Measurements from ENCODE around the gene CAMTA1. TPM values are rescaled to one million over a fixed set of nuclear protein-coding genes. Genes with fewer than 3 reads are reported as not detected.
"Not testable (repeated sequence)": the region's sequence is repeated elsewhere in the genome, so short reads cannot be mapped to it uniquely, and the experiment has no call there.

Gene CAMTA1
- total RNA-seq, 5 donors from 2014 or later (not counting 1 experiment from before 2014, with no cell fraction given), result 29.7 to 37.4 (median 34.6) TPM

DNA sequence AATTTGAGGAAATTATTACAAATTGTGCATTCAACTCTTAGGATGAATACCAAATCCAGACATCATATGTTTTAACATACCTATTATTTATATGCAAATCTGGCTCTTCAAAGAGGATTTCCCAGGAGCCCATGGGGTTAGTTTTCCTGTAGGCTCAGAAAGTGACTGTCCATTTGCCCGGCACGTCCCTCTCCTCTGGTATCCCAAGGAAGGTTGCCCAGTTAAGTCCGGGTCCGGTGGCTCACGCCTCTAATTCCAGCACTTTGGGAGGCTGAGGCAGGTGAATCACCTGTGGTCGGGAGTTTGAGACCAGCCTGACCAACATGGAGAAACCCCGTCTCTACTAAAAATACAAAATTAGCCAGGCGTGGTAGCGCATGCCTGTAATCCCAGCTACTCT, 594.8 kb downstream of the CAMTA1 start:
- H3K4me3 Mint-ChIP-seq; H3K27ac ChIP-seq (ENCODE audit: low read length); POLR2A ChIA-PET; H3K27ac Mint-ChIP-seq; H3K36me3 ChIP-seq (ENCODE audit: control insufficient read depth in 2 of 2, extremely low read depth in 1 of 2, insufficient read depth in 1 of 2, low read length in 1 of 2); H3K9me3 ChIP-seq; H3K36me3 Mint-ChIP-seq; DNase-seq; ATAC-seq (replicated peaks in 1 of 4); H3K4me1 ChIP-seq (ENCODE audit: control insufficient read depth in 1 of 2, extremely low read depth in 1 of 2, insufficient read depth in 2 of 2, low read length in 2 of 2); H3K27me3 Mint-ChIP-seq; H3K4me3 ChIP-seq (ENCODE audit: control insufficient read depth in 1 of 2, extremely low read depth in 1 of 2, low read length in 1 of 2); CTCF ChIA-PET; H3K4me1 Mint-ChIP-seq: not testable (repeated sequence)
- WGBS (ENCODE audit: insufficient coverage), result 82% methylated on average over 3 of the region's 9 CpGs
- H3K9me3 Mint-ChIP-seq, result peaks cover 0 to 12% (median 0%) of the 10 kb centered on the region in 3 donors
- H3K27me3 ChIP-seq (replicated peaks in 1 of 2; ENCODE audit: control insufficient read depth in 2 of 2, extremely low read depth in 1 of 2, insufficient read depth in 2 of 2, low read length in 1 of 2), result peaks cover 2 to 16% of the 10 kb centered on the region in 2 experiments

DNA sequence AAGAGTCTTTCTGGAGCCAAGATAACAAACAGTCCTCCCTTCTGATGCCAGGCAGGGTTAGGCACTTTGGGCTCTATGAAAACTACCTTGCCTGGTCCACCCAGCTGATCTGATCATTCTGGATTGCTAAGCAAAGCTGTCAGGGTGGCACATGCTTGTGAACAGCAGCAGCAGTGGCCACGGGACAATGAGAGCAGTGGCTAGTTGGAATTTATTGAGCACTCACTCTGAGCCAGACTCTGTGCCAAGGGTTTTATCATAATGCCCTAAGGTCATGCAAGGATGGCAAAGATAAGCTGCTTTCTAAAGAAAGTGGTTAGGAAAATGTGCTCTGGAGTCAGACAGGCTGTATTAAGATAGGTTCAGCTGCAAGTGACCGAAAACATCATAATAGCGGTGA, 595.5 kb downstream of the CAMTA1 start:
- Mint-ChIP-seq H3K36me3 (no peaks in the 10 kb centered on the region), H3K27ac (no peak overlapping the region), H3K9me3 (peaks cover 0 to 12% (median 0%) of the 10 kb centered on the region in 3 donors), H3K4me1 (no peaks in the 10 kb centered on the region), H3K4me3 (no peak overlapping the region), H3K27me3 (peaks cover 3 to 5% of the 10 kb centered on the region in 2 donors)
- POLR2A ChIA-PET, result no interaction called here
- Histone ChIP-seq H3K9me3 (no peaks in the 10 kb centered on the region), H3K4me1 (ENCODE audit: control insufficient read depth in 1 of 2, extremely low read depth in 1 of 2, insufficient read depth in 2 of 2, low read length in 2 of 2) (no peaks in the 10 kb centered on the region), H3K27ac (ENCODE audit: low read length) (no peak overlapping the region), H3K4me3 (ENCODE audit: control insufficient read depth in 1 of 2, extremely low read depth in 1 of 2, low read length in 1 of 2) (no peak overlapping the region), H3K36me3 (ENCODE audit: control insufficient read depth in 2 of 2, extremely low read depth in 1 of 2, insufficient read depth in 1 of 2, low read length in 1 of 2) (no peaks in the 10 kb centered on the region), H3K27me3 (replicated peaks in 1 of 2; ENCODE audit: control insufficient read depth in 2 of 2, extremely low read depth in 1 of 2, insufficient read depth in 2 of 2, low read length in 1 of 2) (peaks cover 2 to 16% of the 10 kb centered on the region in 2 experiments)
- DNase-seq (no peak), ATAC-seq (replicated peaks in 1 of 4) (no peak)
- WGBS (ENCODE audit: insufficient coverage), result 54% methylated on average over 1 of the region's 3 CpGs
- CTCF ChIA-PET, result no interaction called here

DNA sequence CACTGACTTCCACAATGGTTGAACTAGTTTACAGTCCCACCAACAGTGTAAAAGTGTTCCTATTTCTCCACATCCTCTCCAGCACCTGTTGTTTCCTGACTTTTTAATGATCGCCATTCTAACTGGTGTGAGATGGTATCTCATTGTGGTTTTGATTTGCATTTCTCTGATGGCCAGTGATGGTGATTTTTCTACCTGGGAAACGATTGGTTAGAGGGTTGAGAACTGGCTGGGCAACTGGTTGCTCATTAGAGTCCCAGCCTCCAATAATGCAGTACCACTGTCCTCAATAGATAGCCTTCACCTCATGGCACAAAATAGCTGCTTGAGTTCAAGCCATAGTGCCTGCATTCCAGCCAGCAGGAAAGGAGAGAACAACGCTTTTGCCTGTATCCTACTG, 596.5 kb downstream of the CAMTA1 start:
- DNase-seq; CTCF ChIA-PET; ATAC-seq (replicated peaks in 1 of 4); H3K27ac Mint-ChIP-seq; H3K27me3 Mint-ChIP-seq; H3K4me1 Mint-ChIP-seq; H3K4me3 ChIP-seq (ENCODE audit: control insufficient read depth in 1 of 2, extremely low read depth in 1 of 2, low read length in 1 of 2); POLR2A ChIA-PET; H3K4me3 Mint-ChIP-seq; H3K4me1 ChIP-seq (ENCODE audit: control insufficient read depth in 1 of 2, extremely low read depth in 1 of 2, insufficient read depth in 2 of 2, low read length in 2 of 2); H3K36me3 Mint-ChIP-seq; H3K9me3 ChIP-seq; H3K36me3 ChIP-seq (ENCODE audit: control insufficient read depth in 2 of 2, extremely low read depth in 1 of 2, insufficient read depth in 1 of 2, low read length in 1 of 2); H3K27ac ChIP-seq (ENCODE audit: low read length): not testable (repeated sequence)
- peaks cover 2 to 16% of the 10 kb centered on the region in 2 experiments for H3K27me3 ChIP-seq (replicated peaks in 1 of 2; ENCODE audit: control insufficient read depth in 2 of 2, extremely low read depth in 1 of 2, insufficient read depth in 2 of 2, low read length in 1 of 2)
- WGBS (ENCODE audit: insufficient coverage), result 50% methylated on average over 2 of the region's 3 CpGs
- H3K9me3 Mint-ChIP-seq, result peaks cover 0 to 12% (median 0%) of the 10 kb centered on the region in 3 donors

DNA sequence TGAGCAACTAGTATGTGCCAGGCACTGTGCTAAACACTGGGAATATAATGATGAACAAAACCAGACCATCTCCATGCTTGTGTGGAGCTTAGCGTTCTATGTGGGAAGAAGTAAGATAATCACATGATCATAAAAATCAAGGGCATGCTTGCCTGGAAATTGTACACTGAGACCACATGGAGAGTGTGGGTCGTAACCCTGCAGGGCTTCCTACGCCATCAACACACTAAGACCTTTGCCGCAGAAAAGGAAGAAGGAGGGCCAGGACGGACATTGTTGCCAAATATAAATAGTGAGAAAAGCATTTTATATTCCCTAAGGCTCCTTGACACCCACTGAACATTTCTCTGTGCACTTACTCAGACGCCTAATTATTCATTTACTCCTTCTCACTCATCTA, 597.7 kb downstream of the CAMTA1 start:
- DNase-seq (no peak), ATAC-seq (replicated peaks in 1 of 4) (no peak)
- ChIA-PET CTCF (interaction anchor here in 1 of 2 donors (0.5 kb wide), 1 partner anchor 10 kb away, joined by 3 read pairs; no protein-coding TSS in a partner anchor), POLR2A (no interaction called here)
- Mint-ChIP-seq H3K4me3 (no peak overlapping the region), H3K27ac (no peak overlapping the region), H3K9me3 (peaks cover 0 to 12% (median 0%) of the 10 kb centered on the region in 3 donors), H3K36me3 (no peaks in the 10 kb centered on the region), H3K27me3 (peaks cover 3 to 5% of the 10 kb centered on the region in 2 donors), H3K4me1 (no peaks in the 10 kb centered on the region)
- H3K4me3 ChIP-seq (ENCODE audit: control insufficient read depth in 1 of 2, extremely low read depth in 1 of 2, low read length in 1 of 2), result no peak overlapping the region
- H3K4me1 ChIP-seq (ENCODE audit: control insufficient read depth in 1 of 2, extremely low read depth in 1 of 2, insufficient read depth in 2 of 2, low read length in 2 of 2), result no peaks in the 10 kb centered on the region
- H3K27me3 ChIP-seq (replicated peaks in 1 of 2; ENCODE audit: control insufficient read depth in 2 of 2, extremely low read depth in 1 of 2, insufficient read depth in 2 of 2, low read length in 1 of 2), result peaks cover 2 to 12% of the 10 kb centered on the region in 2 experiments
- no peaks in the 10 kb centered on the region for H3K36me3 ChIP-seq (ENCODE audit: control insufficient read depth in 2 of 2, extremely low read depth in 1 of 2, insufficient read depth in 1 of 2, low read length in 1 of 2)
- no peak overlapping the region for H3K27ac ChIP-seq (ENCODE audit: low read length)
- H3K9me3 ChIP-seq, result no peaks in the 10 kb centered on the region
- 63% methylated on average over 2 of the region's 6 CpGs for WGBS (ENCODE audit: insufficient coverage)

DNA sequence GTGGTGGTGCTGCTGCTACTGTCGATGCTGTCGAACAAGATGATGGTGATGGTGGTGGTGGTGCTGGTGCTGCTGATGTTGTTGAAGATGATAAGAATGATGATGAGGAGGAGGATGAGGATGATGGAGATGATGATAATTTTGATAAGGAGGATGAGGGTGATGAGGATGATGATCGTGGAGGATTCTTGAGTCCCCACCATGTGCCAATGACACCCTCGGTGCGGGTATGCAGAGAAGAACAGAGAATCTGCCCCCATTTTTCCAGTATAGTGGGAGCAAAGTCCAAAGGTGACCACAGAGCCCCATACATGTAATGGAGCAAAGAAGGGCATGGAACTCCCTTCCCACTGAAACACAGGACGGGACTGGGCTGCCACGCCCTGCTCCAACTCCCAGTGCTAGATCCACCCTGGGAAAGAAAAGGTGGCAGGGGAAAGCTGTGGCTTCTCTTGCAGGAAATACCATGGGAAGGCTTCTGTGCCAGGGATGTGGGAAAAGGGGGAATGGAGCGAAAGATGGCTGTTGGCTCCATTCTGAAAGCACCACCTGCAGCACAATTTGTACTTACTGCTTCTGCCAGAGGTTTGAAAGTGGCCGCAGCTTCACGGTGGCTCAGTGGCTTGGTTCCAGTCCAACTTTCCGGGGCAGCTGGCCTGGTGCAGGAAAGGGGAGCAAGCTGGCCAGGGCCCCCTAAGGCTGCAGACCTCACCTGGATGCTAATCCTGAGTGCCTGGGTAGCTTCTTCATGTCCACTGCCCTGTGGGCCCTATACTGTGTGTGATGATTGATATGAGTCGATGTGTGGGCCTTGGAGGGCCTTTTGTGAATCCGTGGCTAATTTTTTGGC, 598.6 kb downstream of the CAMTA1 start:
- Mint-ChIP-seq H3K4me1 (no peaks in the 10 kb centered on the region), H3K9me3 (peaks cover 0 to 12% (median 0%) of the 10 kb centered on the region in 3 donors), H3K4me3 (no peak overlapping the region), H3K36me3 (no peaks in the 10 kb centered on the region), H3K27me3 (peaks cover 2 to 5% of the 10 kb centered on the region in 2 donors), H3K27ac (no peak overlapping the region)
- no peak for DNase-seq
- Histone ChIP-seq H3K4me1 (ENCODE audit: control insufficient read depth in 1 of 2, extremely low read depth in 1 of 2, insufficient read depth in 2 of 2, low read length in 2 of 2) (no peaks in the 10 kb centered on the region), H3K4me3 (ENCODE audit: control insufficient read depth in 1 of 2, extremely low read depth in 1 of 2, low read length in 1 of 2) (no peak overlapping the region), H3K27ac (ENCODE audit: low read length) (no peak overlapping the region), H3K36me3 (ENCODE audit: control insufficient read depth in 2 of 2, extremely low read depth in 1 of 2, insufficient read depth in 1 of 2, low read length in 1 of 2) (no peaks in the 10 kb centered on the region), H3K9me3 (no peaks in the 10 kb centered on the region), H3K27me3 (replicated peaks in 1 of 2; ENCODE audit: control insufficient read depth in 2 of 2, extremely low read depth in 1 of 2, insufficient read depth in 2 of 2, low read length in 1 of 2) (peaks cover 2 to 11% of the 10 kb centered on the region in 2 experiments)
- 90% methylated on average over 7 of the region's 13 CpGs for WGBS (ENCODE audit: insufficient coverage)
- ChIA-PET CTCF (no interaction called here), POLR2A (no interaction called here)
- ATAC-seq (replicated peaks in 1 of 4), result no peak

DNA sequence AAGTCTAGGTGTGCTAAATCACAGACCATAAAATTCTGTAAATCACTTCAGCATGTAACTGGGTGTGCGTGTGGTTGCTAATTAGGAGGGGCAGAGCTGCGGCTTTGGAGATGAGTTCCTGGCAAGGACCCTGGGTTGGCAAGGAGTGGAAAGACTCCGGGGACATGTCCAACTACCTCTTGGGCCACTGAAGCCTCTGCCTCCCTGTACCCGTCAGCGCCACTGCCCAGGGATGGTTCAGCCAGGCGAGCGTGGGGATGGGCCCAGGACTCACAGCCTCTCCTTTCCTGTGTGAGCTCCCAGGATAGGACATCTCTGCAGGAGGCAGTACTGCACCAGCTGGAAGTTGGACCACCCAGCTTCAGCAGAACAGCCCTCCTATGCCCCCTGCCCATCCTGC, 599.4 kb downstream of the CAMTA1 start:
- H3K4me3 Mint-ChIP-seq, result no peak overlapping the region
- ChIA-PET POLR2A (no interaction called here), CTCF (no interaction called here)
- Histone ChIP-seq H3K9me3 (no peaks in the 10 kb centered on the region), H3K4me1 (ENCODE audit: control insufficient read depth in 1 of 2, extremely low read depth in 1 of 2, insufficient read depth in 2 of 2, low read length in 2 of 2) (no peaks in the 10 kb centered on the region), H3K36me3 (ENCODE audit: control insufficient read depth in 2 of 2, extremely low read depth in 1 of 2, insufficient read depth in 1 of 2, low read length in 1 of 2) (no peaks in the 10 kb centered on the region), H3K27ac (ENCODE audit: low read length) (no peak overlapping the region), H3K27me3 (replicated peaks in 1 of 2; ENCODE audit: control insufficient read depth in 2 of 2, extremely low read depth in 1 of 2, insufficient read depth in 2 of 2, low read length in 1 of 2) (peaks cover 0 to 14% of the 10 kb centered on the region in 2 experiments), H3K4me3 (ENCODE audit: control insufficient read depth in 1 of 2, extremely low read depth in 1 of 2, low read length in 1 of 2) (no peak overlapping the region)
- peaks cover 3 to 5% of the 10 kb centered on the region in 2 donors for H3K27me3 Mint-ChIP-seq
- ATAC-seq (replicated peaks in 1 of 4) (no peak), DNase-seq (no peak)
- 65% methylated on average over 4 of the region's 7 CpGs for WGBS (ENCODE audit: insufficient coverage)
- H3K4me1 Mint-ChIP-seq, result no peaks in the 10 kb centered on the region
- no peak overlapping the region for H3K27ac Mint-ChIP-seq
- H3K9me3 Mint-ChIP-seq, result peaks cover 0 to 12% (median 0%) of the 10 kb centered on the region in 3 donors
- H3K36me3 Mint-ChIP-seq, result no peaks in the 10 kb centered on the region

Data from T-cell (primary cell).